GM21576 (cell line): ENCODE results near the gene CHST8.
"Not testable (repeated sequence)": the region's sequence is repeated elsewhere in the genome, so short reads cannot be mapped to it uniquely, and the experiment has no call there.

Source experiments
- ATAC-seq: cut with Tn5 transposase; IDR thresholded peaks from one replicate; pipeline ENCODE4 v1.9.1; 2021; ENCODE audit warnings: mild to moderate bottlenecking, moderate library complexity; ENCODE audit not compliant: unreplicated experiment

CHST8 gene

GRCh38 chr19:33621811-33622504, at the start of gene CHST8:
TSS of gene CHST8 (plus strand) at chr19:33621953. CDS start at chr19:33689262, 67,309 bp downstream.
- no peak for ATAC-seq

- no peak for ATAC-seq
These were observed 48.8 kb upstream of the CHST8 start for GRCh38 chr19:33572929-33573328.

- no peak for ATAC-seq
These were observed 46.9 kb upstream of the CHST8 start for GRCh38 chr19:33574824-33575223.

- no peak for ATAC-seq
These were observed 43.1 kb upstream of the CHST8 start for GRCh38 chr19:33578697-33579096.

- no peak for ATAC-seq
These were observed 41.6 kb upstream of the CHST8 start for GRCh38 chr19:33580026-33580644.

- ATAC-seq: no peak
These were observed 41.1 kb upstream of the CHST8 start for GRCh38 chr19:33580645-33581037.

- no peak for ATAC-seq
These were observed 38.8 kb upstream of the CHST8 start for GRCh38 chr19:33582914-33583313.

GRCh38 chr19:33587150-33587549, 34.6 kb upstream of the CHST8 start:
- no peak for ATAC-seq

GRCh38 chr19:33590224-33590623, 31.5 kb upstream of the CHST8 start:
- no peak for ATAC-seq

GRCh38 chr19:33595783-33596182, 26.0 kb upstream of the CHST8 start:
- ATAC-seq: no peak

GRCh38 chr19:33601583-33601982, 20.2 kb upstream of the CHST8 start:
- ATAC-seq: no peak

- ATAC-seq: no peak
These were observed 19.1 kb upstream of the CHST8 start for GRCh38 chr19:33602576-33603204.

GRCh38 chr19:33603377-33603776, 18.4 kb upstream of the CHST8 start:
- no peak for ATAC-seq

GRCh38 chr19:33604651-33605050, 17.1 kb upstream of the CHST8 start:
- no peak for ATAC-seq

- ATAC-seq: not testable (repeated sequence)
These were observed 15.9 kb upstream of the CHST8 start for GRCh38 chr19:33605803-33606295.

GRCh38 chr19:33606556-33606955, 15.2 kb upstream of the CHST8 start:
- ATAC-seq: no peak

- no peak for ATAC-seq
These were observed 12.4 kb upstream of the CHST8 start for GRCh38 chr19:33609353-33609752.

- no peak for ATAC-seq
These were observed 11.2 kb upstream of the CHST8 start for GRCh38 chr19:33610588-33610987.

GRCh38 chr19:33612928-33613619, 8.7 kb upstream of the CHST8 start:
- ATAC-seq: no peak

- no peak for ATAC-seq
These were observed 8.1 kb upstream of the CHST8 start for GRCh38 chr19:33613620-33614000.

- no peak for ATAC-seq
These were observed 5.4 kb upstream of the CHST8 start for GRCh38 chr19:33616346-33616745.
